HCT116 (cell line): Measurements from ENCODE around the gene PLCD1. TPM values are rescaled to one million over a fixed set of nuclear protein-coding genes. Genes with fewer than 3 reads are reported as not detected.
"Not testable (repeated sequence)": the region's sequence is repeated elsewhere in the genome, so short reads cannot be mapped to it uniquely, and the experiment has no call there.

Experiments
- ATAC-seq: fragments of 200-7000 bp; cut with Tn5 transposase; 2 replicates; pipeline ENCODE4 v1.9.1; 2020; ENCODE audit warnings: mild to moderate bottlenecking, moderate library complexity
- BruUV-seq: library from RNA; stranded (reverse); fragments of 400-500 nt; replicated peaks from 2 replicates; lab custom pipeline; 2021; lab: Mats Ljungman, UMichigan
- CTCF ChIA-PET: fragments of 300-600 bp; sonication (Branson Sonifier 250); formaldehyde crosslinking; loops from one replicate; lab custom pipeline; 2021; ENCODE audit warnings: antibody characterized with exemption; lab: Charles Lee
- POLR2A ChIA-PET: fragments of 300-600, 350-600 bp; sonication (Branson Sonifier 250); formaldehyde crosslinking; loops from one replicate; lab custom pipeline; 2021; ENCODE audit warnings: antibody characterized with exemption; lab: Charles Lee
- RAD21 ChIA-PET, 2 experiments: fragments of 300-600 bp; sonication (Branson Sonifier 250); formaldehyde crosslinking; loops; one replicate each; lab custom pipeline; 2023; ENCODE audit warnings: low total read pairs in 2 of 2; ENCODE audit not compliant: uncharacterized antibody in 2 of 2, unreplicated experiment in 2 of 2, low non-redundant PET in 1 of 2; lab: Charles Lee
- DNase-seq: peaks from one replicate; pipeline ENCODE4 v3.0.0-alpha.2; 2010; ENCODE audit warnings: low read depth, low spot score
- H2AFZ ChIP-seq: fragments of 200-600 bp; shearing (Covaris generic), sonication (generic); 2 replicates; pipeline ENCODE4 v1.6.1; 2017; ENCODE audit warnings: low read depth, mixed run types, mixed read lengths, antibody characterized with exemption, low read length; ENCODE audit not compliant: poor library complexity, severe bottlenecking
- H3K27ac ChIP-seq: 2 replicates; pipeline ENCODE4 v1.5.1; 2012; ENCODE audit warnings: low read depth, low read length
- H3K27me3 ChIP-seq: fragments of 200-600 bp; sonication (generic); 2 replicates; pipeline ENCODE4 v1.6.1; 2016; ENCODE audit warnings: mixed run types, low read length, mixed read lengths; ENCODE audit not compliant: insufficient read depth
- H3K36me3 ChIP-seq, 2 experiments: fragments of 200-500 bp in 1 of 2; fragments of 200-600 bp in 1 of 2; sonication (Bioruptor generic) in 1 of 2; sonication (generic) in 1 of 2; 2 replicates each; pipeline versions ENCODE4 v1.5.1 to v1.6.1; 2014 to 2016; ENCODE audit warnings: low read length in 2 of 2, inconsistent platforms in 1 of 2, mixed read lengths in 1 of 2, mixed run types in 1 of 2; ENCODE audit not compliant: insufficient read depth in 2 of 2, control insufficient read depth in 1 of 2
- H3K4me1 ChIP-seq, 2 experiments: fragments of 200-600 bp in 1 of 2; sonication (generic) in 1 of 2; 2 replicates each; pipeline versions ENCODE4 v1.5.1 to v1.6.1; 2012 to 2017; ENCODE audit warnings: low read length in 2 of 2, inconsistent platforms in 1 of 2, mild to moderate bottlenecking in 1 of 2, mixed read lengths in 1 of 2, mixed run types in 1 of 2, moderate library complexity in 1 of 2; ENCODE audit not compliant: insufficient read depth in 2 of 2, control insufficient read depth in 1 of 2
- H3K4me2 ChIP-seq: fragments of 200-600 bp; sonication (generic); 2 replicates; pipeline ENCODE4 v1.6.1; 2017; ENCODE audit warnings: mixed run types, low read length, mixed read lengths
- H3K4me3 ChIP-seq, 2 experiments: fragments of 200-600 bp in 1 of 2; sonication (generic) in 1 of 2; replicated peaks in 1 of 2; 2 replicates each; pipeline ENCODE4 v1.5.1; 2011 to 2016; ENCODE audit warnings: low read length in 2 of 2, control low read depth in 1 of 2, low read depth in 1 of 2, mild to moderate bottlenecking in 1 of 2, mixed read lengths in 1 of 2, mixed run types in 1 of 2
- H3K79me2 ChIP-seq: fragments of 200-600 bp; sonication (generic); 2 replicates; pipeline ENCODE4 v1.6.1; 2017; ENCODE audit warnings: mild to moderate bottlenecking, mixed run types, low read length, moderate library complexity, mixed read lengths; ENCODE audit not compliant: insufficient read depth
- H3K9ac ChIP-seq: fragments of 200-600 bp; sonication (generic); 2 replicates; pipeline ENCODE4 v1.6.1; 2016; ENCODE audit warnings: low read length, mixed read lengths
- H3K9me2 ChIP-seq: fragments of 200-600 bp; sonication (generic), shearing (Covaris generic); 2 replicates; pipeline ENCODE4 v1.6.1; 2017; ENCODE audit warnings: mixed run types, mild to moderate bottlenecking, moderate library complexity; ENCODE audit not compliant: insufficient read depth
- H3K9me3 ChIP-seq, 2 experiments: fragments of 200-500 bp in 1 of 2; fragments of 200-600 bp in 1 of 2; sonication (Bioruptor generic) in 1 of 2; sonication (generic) in 1 of 2; 2 replicates each; pipeline ENCODE4 v1.6.1; 2014 to 2017; ENCODE audit warnings: low read length in 2 of 2, mixed read lengths in 2 of 2, inconsistent platforms in 1 of 2, low read depth in 1 of 2, mild to moderate bottlenecking in 1 of 2, mixed run types in 1 of 2, moderate library complexity in 1 of 2; ENCODE audit not compliant: control insufficient read depth in 1 of 2, insufficient read depth in 1 of 2
- H4K20me1 ChIP-seq: fragments of 200-600 bp; sonication (generic), shearing (Covaris generic); 2 replicates; pipeline ENCODE4 v1.6.1; 2017; ENCODE audit warnings: mixed run types, mild to moderate bottlenecking, moderate library complexity; ENCODE audit not compliant: insufficient read depth
- EZH2 ChIP-seq: fragments of 200-600 bp; sonication (generic); IDR thresholded peaks from 2 replicates; pipeline ENCODE4 v1.6.1; 2017; ENCODE audit warnings: antibody characterized with exemption, mixed run types
- EZH2phosphoT487 ChIP-seq: fragments of 200-600 bp; IDR thresholded peaks from 2 replicates; pipeline ENCODE4 v1.6.1; 2018; ENCODE audit warnings: antibody characterized with exemption, borderline replicate concordance
- MAX ChIP-seq: IDR thresholded peaks from 2 replicates; pipeline ENCODE4 v1.6.1; 2012
- POLR2AphosphoS5 ChIP-seq: IDR thresholded peaks from 2 replicates; pipeline ENCODE4 v1.6.1; 2011; ENCODE audit warnings: mild to moderate bottlenecking, low read depth, low read length, moderate library complexity
- REST ChIP-seq: IDR thresholded peaks from 2 replicates; pipeline ENCODE4 v1.6.1; 2012; ENCODE audit warnings: low read depth
- SIN3A ChIP-seq: IDR thresholded peaks from 2 replicates; pipeline ENCODE4 v1.6.1; 2012; ENCODE audit warnings: low read depth
- YY1 ChIP-seq: IDR thresholded peaks from 2 replicates; pipeline ENCODE4 v1.6.1; 2011; ENCODE audit warnings: low read length, low read depth, moderate library complexity, mild to moderate bottlenecking; ENCODE audit not compliant: insufficient replicate concordance; ENCODE audit errors: extremely low read depth
- ZBTB33 ChIP-seq: IDR thresholded peaks from 2 replicates; pipeline ENCODE4 v1.6.1; 2011; ENCODE audit warnings: mild to moderate bottlenecking, low read length, moderate library complexity; ENCODE audit not compliant: insufficient replicate concordance; ENCODE audit errors: extremely low read depth
- ZFX ChIP-seq: fragments of 450-650 bp; IDR thresholded peaks from 2 replicates; pipeline ENCODE4 v1.6.1; 2017
- ZNF274 ChIP-seq: fragments of 200-500 bp; sonication (Bioruptor generic); IDR thresholded peaks from 2 replicates; pipeline ENCODE4 v1.6.1; 2014; ENCODE audit warnings: mild to moderate bottlenecking, low read depth, low read length, inconsistent platforms
- intact Hi-C: fragments of 100-400 bp; cut with micrococcal nuclease; formaldehyde crosslinking; loops from 2 replicates; pipeline ENCODE4 v1.10.0; 2022
- total RNA-seq: library from RNA; stranded (reverse); gene quantifications from one replicate; pipeline ENCODE4 v1.2.1, GENCODE V29; 2021; ENCODE audit not compliant: unreplicated experiment
- TF ChIP-seq, protein P1 (sequence below), 3 experiments: fragments of 200-600 bp in 1 of 3; sonication (generic) in 1 of 3; IDR thresholded peaks in 2 of 3; conservative IDR thresholded peaks in 1 of 3; 2 replicates each; pipeline ENCODE4 v1.5.1; 2012 to 2017; ENCODE audit warnings: low read depth in 2 of 3, low read length in 2 of 3, antibody characterized with exemption in 1 of 3, borderline replicate concordance in 1 of 3, control low read depth in 1 of 3, mild to moderate bottlenecking in 1 of 3, mixed read lengths in 1 of 3, mixed run types in 1 of 3, moderate library complexity in 1 of 3; ENCODE audit not compliant: insufficient read depth in 1 of 3

PLCD1 gene
- total RNA-seq, 1 experiment from 2014 or later, result 15.9 TPM

DNA sequence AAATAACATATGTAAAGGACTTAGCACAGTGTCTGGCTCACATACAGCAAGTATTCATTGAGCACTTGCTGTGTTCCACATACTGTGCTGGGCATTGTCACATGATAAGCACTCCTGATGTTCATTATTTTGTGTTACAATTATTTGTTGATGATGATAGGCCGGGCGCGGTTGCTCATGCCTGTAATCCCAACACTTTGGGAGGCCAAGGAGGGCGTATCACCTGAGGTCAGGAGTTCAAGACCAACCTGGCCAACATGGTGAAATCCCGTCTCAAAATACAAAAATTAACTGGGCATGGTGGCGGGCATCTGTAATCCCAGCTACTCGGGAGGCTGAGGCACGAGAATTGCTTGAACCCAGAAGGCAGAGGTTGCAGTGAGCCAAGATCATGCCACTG is 57.4 kb downstream of the PLCD1 start:
- CTCF ChIA-PET, result interaction anchor here (1.4 kb wide), 1 partner anchor 25 kb away, joined by 3 read pairs; no protein-coding TSS in a partner anchor

GRCh38 chr3:37971467-37971866 is 58.0 kb downstream of the PLCD1 start:
- no peak for ATAC-seq
- no peak for DNase-seq
- no peak overlapping the region for H2AFZ ChIP-seq
- H3K9me3 ChIP-seq, result no peaks in the 10 kb centered on the region
- H3K9me2 ChIP-seq, result no peaks in the 10 kb centered on the region
- ChIA-PET CTCF (interaction anchor here (1.4 kb wide), 1 partner anchor 25 kb away, joined by 3 read pairs; no protein-coding TSS in a partner anchor), POLR2A (no interaction called here), RAD21 (no interaction called here)
- no peak overlapping the region for H3K4me2 ChIP-seq
- no peaks in the 10 kb centered on the region for H3K4me1 ChIP-seq
- H3K27me3 ChIP-seq, result no peaks in the 10 kb centered on the region
- no TSS peak for BruUV-seq
- H3K9ac ChIP-seq, result no peak overlapping the region
- H3K4me3 ChIP-seq, result no peak overlapping the region
- intact Hi-C loops, result loop anchor here (5.0 to 10.0 kb wide), 3 partner anchors 143 to 539 kb away; partner anchors contain the start of gene XYLB
- H3K79me2 ChIP-seq, result no peaks in the 10 kb centered on the region
- 0 out of 2 replicates have a peak, but pooled peaks cover 5% of the 10 kb centered on the region for H4K20me1 ChIP-seq
- peaks cover 2 to 4% of the 10 kb centered on the region in 2 experiments; a peak in 2 of 4 replicates for H3K36me3 ChIP-seq
- H3K27ac ChIP-seq, result no peak overlapping the region
- TF ChIP-seq YY1 (no peak), ZFX (no peak), EZH2 (no peak), ZBTB33 (no peak), ZNF274 (no peak), SIN3A (no peak), MAX (no peak), POLR2AphosphoS5 (no peak), EZH2phosphoT487 (no peak), REST (no peak)
- TF ChIP-seq, protein P1, sequence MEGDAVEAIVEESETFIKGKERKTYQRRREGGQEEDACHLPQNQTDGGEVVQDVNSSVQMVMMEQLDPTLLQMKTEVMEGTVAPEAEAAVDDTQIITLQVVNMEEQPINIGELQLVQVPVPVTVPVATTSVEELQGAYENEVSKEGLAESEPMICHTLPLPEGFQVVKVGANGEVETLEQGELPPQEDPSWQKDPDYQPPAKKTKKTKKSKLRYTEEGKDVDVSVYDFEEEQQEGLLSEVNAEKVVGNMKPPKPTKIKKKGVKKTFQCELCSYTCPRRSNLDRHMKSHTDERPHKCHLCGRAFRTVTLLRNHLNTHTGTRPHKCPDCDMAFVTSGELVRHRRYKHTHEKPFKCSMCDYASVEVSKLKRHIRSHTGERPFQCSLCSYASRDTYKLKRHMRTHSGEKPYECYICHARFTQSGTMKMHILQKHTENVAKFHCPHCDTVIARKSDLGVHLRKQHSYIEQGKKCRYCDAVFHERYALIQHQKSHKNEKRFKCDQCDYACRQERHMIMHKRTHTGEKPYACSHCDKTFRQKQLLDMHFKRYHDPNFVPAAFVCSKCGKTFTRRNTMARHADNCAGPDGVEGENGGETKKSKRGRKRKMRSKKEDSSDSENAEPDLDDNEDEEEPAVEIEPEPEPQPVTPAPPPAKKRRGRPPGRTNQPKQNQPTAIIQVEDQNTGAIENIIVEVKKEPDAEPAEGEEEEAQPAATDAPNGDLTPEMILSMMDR (IDR thresholded peaks at IDR 0.05 in 2 of 3, conservative IDR thresholded peaks at IDR 0.05 in 1 of 3; ENCODE audit: borderline replicate concordance in 1 of 3, insufficient read depth in 1 of 3, low read depth in 2 of 3, low read length in 2 of 3), result no peak

More for the DNA sequence above, 57.4 kb downstream of the PLCD1 start:
- H3K4me3 ChIP-seq, H3K9me2 ChIP-seq, H3K36me3 ChIP-seq, H3K4me2 ChIP-seq, H3K27me3 ChIP-seq, H2AFZ ChIP-seq, DNase-seq, H3K9me3 ChIP-seq, H3K9ac ChIP-seq, H4K20me1 ChIP-seq, BruUV-seq, POLR2A ChIA-PET, ATAC-seq, H3K79me2 ChIP-seq, H3K27ac ChIP-seq, RAD21 ChIA-PET, H3K4me1 ChIP-seq: not testable (repeated sequence)
- intact Hi-C loops, result loop anchor here (5.0 to 10.0 kb wide), 3 partner anchors 143 to 540 kb away; partner anchors contain the start of gene XYLB
